Measurements from ENCODE around the gene CCL21. TPM values are rescaled to one million over a fixed set of nuclear protein-coding genes. Genes with fewer than 3 reads are reported as not detected.

The CCL21 gene
- total and polyA plus RNA-seq, 2 donors (not counting 1 experiment from before 2014, with no cell fraction given): not detected

- Mint-ChIP-seq H3K4me1 (peaks cover 3% of the 10 kb centered on the region), H3K27me3 (peaks cover 12% of the 10 kb centered on the region), H3K9me3 (ENCODE audit: insufficient read depth) (no peaks in the 10 kb centered on the region), H3K27ac (no peak overlapping the region), H3K4me3 (no peak overlapping the region)
- POLR2A ChIA-PET: no interaction called here
- intact Hi-C loops (cut with micrococcal nuclease): no loop called here
- H3K27me3 ChIP-seq (replicated peaks in 1 of 4; ENCODE audit: control extremely low read depth in 1 of 4, control insufficient read depth in 3 of 4, insufficient read depth in 4 of 4, low read length in 3 of 4): peaks cover 0 to 6% (median 0%) of the 10 kb centered on the region in 4 experiments
- peaks cover 0 to 8% of the 10 kb centered on the region in 2 donors for H3K4me1 ChIP-seq (ENCODE audit: control insufficient read depth in 2 of 2, insufficient read depth in 2 of 2, low read length in 2 of 2)
- no peak for DNase-seq
- no peaks in the 10 kb centered on the region for H3K79me2 ChIP-seq (ENCODE audit: control insufficient read depth, insufficient read depth, low read length)
- WGBS (ENCODE audit: insufficient coverage): 80% methylated on average over 1 of the region's 4 CpGs
- H3K9me3 ChIP-seq (ENCODE audit: control extremely low read depth in 1 of 3, control insufficient read depth in 2 of 3, insufficient read depth in 1 of 3, low read length in 2 of 3): no peaks in the 10 kb centered on the region
- H3K4me3 ChIP-seq (ENCODE audit: control extremely low read depth in 1 of 5, extremely low read depth in 1 of 5, insufficient read depth in 1 of 5, low read depth in 2 of 5, low read length in 4 of 5): no peak overlapping the region
- no peak for ATAC-seq (ENCODE audit: low read depth)
- CTCF ChIA-PET: no interaction called here
- H3K4me2 ChIP-seq (replicated peaks; ENCODE audit: low read depth, low read length, poor library complexity, severe bottlenecking): no peak overlapping the region
- no peak overlapping the region for H3K27ac ChIP-seq (ENCODE audit: low read length in 2 of 2)
- H3K9ac ChIP-seq (ENCODE audit: low read length): no peak overlapping the region
- no peak for TF ChIP-seq EZH2 (IDR thresholded peaks at IDR 0.05; ENCODE audit: borderline replicate concordance, insufficient read depth, low read depth, low read length, poor library complexity, severe bottlenecking)
- TF ChIP-seq, protein P1, sequence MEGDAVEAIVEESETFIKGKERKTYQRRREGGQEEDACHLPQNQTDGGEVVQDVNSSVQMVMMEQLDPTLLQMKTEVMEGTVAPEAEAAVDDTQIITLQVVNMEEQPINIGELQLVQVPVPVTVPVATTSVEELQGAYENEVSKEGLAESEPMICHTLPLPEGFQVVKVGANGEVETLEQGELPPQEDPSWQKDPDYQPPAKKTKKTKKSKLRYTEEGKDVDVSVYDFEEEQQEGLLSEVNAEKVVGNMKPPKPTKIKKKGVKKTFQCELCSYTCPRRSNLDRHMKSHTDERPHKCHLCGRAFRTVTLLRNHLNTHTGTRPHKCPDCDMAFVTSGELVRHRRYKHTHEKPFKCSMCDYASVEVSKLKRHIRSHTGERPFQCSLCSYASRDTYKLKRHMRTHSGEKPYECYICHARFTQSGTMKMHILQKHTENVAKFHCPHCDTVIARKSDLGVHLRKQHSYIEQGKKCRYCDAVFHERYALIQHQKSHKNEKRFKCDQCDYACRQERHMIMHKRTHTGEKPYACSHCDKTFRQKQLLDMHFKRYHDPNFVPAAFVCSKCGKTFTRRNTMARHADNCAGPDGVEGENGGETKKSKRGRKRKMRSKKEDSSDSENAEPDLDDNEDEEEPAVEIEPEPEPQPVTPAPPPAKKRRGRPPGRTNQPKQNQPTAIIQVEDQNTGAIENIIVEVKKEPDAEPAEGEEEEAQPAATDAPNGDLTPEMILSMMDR (IDR thresholded peaks at IDR 0.05): no peak
- H3K36me3 ChIP-seq (replicated peaks in 1 of 2; ENCODE audit: control extremely low read depth in 1 of 2, control insufficient read depth in 1 of 2, extremely low read depth in 1 of 2, insufficient read depth in 2 of 2, low read length in 1 of 2): no peaks in the 10 kb centered on the region
- H4K20me1 ChIP-seq (ENCODE audit: control insufficient read depth, insufficient read depth, low read length, poor library complexity, severe bottlenecking): no peaks in the 10 kb centered on the region
- H2AFZ ChIP-seq (ENCODE audit: insufficient read depth, low read depth, low read length, poor library complexity, severe bottlenecking): no peak overlapping the region
These were observed 20.8 kb downstream of the CCL21 start for GRCh38 chr9:34689116-34689470.

DNA sequence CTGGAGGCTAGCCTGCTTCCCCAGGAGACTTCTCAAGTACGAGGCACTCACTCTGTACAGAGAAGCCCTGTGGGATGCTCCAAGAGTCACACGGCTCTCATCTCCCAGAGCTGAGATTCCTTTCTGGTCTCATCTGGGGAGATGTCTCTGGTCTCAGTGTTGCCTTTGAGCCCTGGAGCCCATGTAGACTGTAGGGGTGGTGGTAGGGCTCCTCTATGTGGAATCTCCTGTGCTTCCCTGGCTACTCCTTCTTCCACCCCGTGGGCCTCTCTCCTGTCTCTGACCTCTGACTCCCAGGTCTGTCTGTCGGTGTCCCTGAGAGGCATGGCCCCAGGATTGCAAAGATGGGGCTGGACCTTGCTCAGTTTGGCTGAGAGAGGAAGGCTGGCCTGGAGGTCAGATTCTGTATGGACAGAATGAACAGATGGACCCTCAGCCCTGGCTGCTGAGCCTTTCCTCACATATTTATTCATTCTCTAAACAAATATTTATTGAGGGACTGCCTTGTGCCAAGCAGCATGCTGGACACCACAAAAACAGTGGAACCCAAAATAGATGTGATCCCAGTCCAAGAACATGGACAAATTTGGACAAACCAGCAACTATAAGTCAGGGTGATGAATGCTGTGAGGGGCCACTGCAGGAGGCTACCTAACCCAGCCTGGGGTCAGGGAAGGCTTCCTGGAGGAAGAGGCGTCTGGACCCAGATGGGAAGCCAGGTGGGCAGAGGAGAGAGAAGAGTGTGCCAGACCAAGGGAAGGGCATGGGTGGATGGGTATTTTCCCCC is 21.4 kb downstream of the CCL21 start:
- no peaks in the 10 kb centered on the region for H3K9me3 ChIP-seq (ENCODE audit: control extremely low read depth in 1 of 3, control insufficient read depth in 2 of 3, insufficient read depth in 1 of 3, low read length in 2 of 3)
- no peak overlapping the region for H3K4me3 Mint-ChIP-seq
- intact Hi-C loops (cut with micrococcal nuclease): no loop called here
- no peak overlapping the region for H3K4me3 ChIP-seq (ENCODE audit: control extremely low read depth in 1 of 5, extremely low read depth in 1 of 5, insufficient read depth in 1 of 5, low read depth in 2 of 5, low read length in 4 of 5)
- H2AFZ ChIP-seq (ENCODE audit: insufficient read depth, low read depth, low read length, poor library complexity, severe bottlenecking): no peak overlapping the region
- no peak overlapping the region for H3K4me2 ChIP-seq (replicated peaks; ENCODE audit: low read depth, low read length, poor library complexity, severe bottlenecking)
- H3K9me3 Mint-ChIP-seq (ENCODE audit: insufficient read depth): no peaks in the 10 kb centered on the region
- ChIA-PET CTCF (no interaction called here), POLR2A (no interaction called here)
- TF ChIP-seq EZH2 (IDR thresholded peaks at IDR 0.05; ENCODE audit: borderline replicate concordance, insufficient read depth, low read depth, low read length, poor library complexity, severe bottlenecking): no peak
- TF ChIP-seq, protein P1 (IDR thresholded peaks at IDR 0.05): no peak
- no peak overlapping the region for H3K27ac ChIP-seq (ENCODE audit: low read length in 2 of 2)
- WGBS (ENCODE audit: insufficient coverage): 94% methylated on average over 4 of the region's 5 CpGs
- DNase-seq (no peak), ATAC-seq (ENCODE audit: low read depth) (no peak)
- H3K79me2 ChIP-seq (ENCODE audit: control insufficient read depth, insufficient read depth, low read length): no peaks in the 10 kb centered on the region
- H4K20me1 ChIP-seq (ENCODE audit: control insufficient read depth, insufficient read depth, low read length, poor library complexity, severe bottlenecking): no peaks in the 10 kb centered on the region
- H3K4me1 Mint-ChIP-seq: peaks cover 3% of the 10 kb centered on the region
- H3K4me1 ChIP-seq (ENCODE audit: control insufficient read depth in 2 of 2, insufficient read depth in 2 of 2, low read length in 2 of 2): peaks cover 0 to 8% of the 10 kb centered on the region in 2 donors
- peaks cover 8% of the 10 kb centered on the region for H3K27me3 Mint-ChIP-seq
- H3K36me3 ChIP-seq (replicated peaks in 1 of 2; ENCODE audit: control extremely low read depth in 1 of 2, control insufficient read depth in 1 of 2, extremely low read depth in 1 of 2, insufficient read depth in 2 of 2, low read length in 1 of 2): no peaks in the 10 kb centered on the region
- H3K27ac Mint-ChIP-seq: no peak overlapping the region
- H3K9ac ChIP-seq (ENCODE audit: low read length): no peak overlapping the region
- H3K27me3 ChIP-seq (replicated peaks in 1 of 4; ENCODE audit: control extremely low read depth in 1 of 4, control insufficient read depth in 3 of 4, insufficient read depth in 4 of 4, low read length in 3 of 4): peaks cover 0 to 6% (median 0%) of the 10 kb centered on the region in 4 experiments
